T-cell (primary cell): ENCODE data around the gene LRFN4. TPM values are rescaled to one million over a fixed set of nuclear protein-coding genes. Genes with fewer than 3 reads are reported as not detected.

Experiments
- ATAC-seq, 4 experiments: fragments of 200-7000 bp in 3 of 4; fragments of 150-1000 bp in 1 of 4; cut with Tn5 transposase; replicated peaks in 1 of 4; 1 replicate in 3 of 4; 2 replicates in 1 of 4; pipeline ENCODE4 v1.10.0; 2021; ENCODE audit warnings: moderate library complexity in 3 of 4, mild to moderate bottlenecking in 2 of 4, moderate number of reproducible peaks in 1 of 4
- CTCF ChIA-PET, 2 donors: fragments of 300-600 bp; sonication (Branson Sonifier 250); formaldehyde crosslinking; loops; one replicate each; lab custom pipeline; 2022; ENCODE audit warnings: antibody characterized with exemption in 2 of 2; lab: Charles Lee
- POLR2A ChIA-PET, 2 donors: fragments of 300-600 bp; sonication (Branson Sonifier 250); formaldehyde crosslinking; loops; one replicate each; lab custom pipeline; 2022; ENCODE audit warnings: antibody characterized with exemption in 2 of 2; lab: Charles Lee
- DNase-seq, 35 experiments: peaks; one replicate each; pipeline versions ENCODE4 v3.0.0 to v3.0.0-alpha.2; 2013 to 2023
- H3K27ac ChIP-seq: one replicate; pipeline ENCODE4 v1.5.1; 2013; ENCODE audit warnings: low read length
- H3K27me3 ChIP-seq, 2 experiments: replicated peaks in 1 of 2; 1 replicate in 1 of 2; 2 replicates in 1 of 2; pipeline versions ENCODE4 v1.6.1 to v1.7.0; 2013; ENCODE audit warnings: low read length in 1 of 2, mixed read lengths in 1 of 2; ENCODE audit not compliant: control insufficient read depth in 2 of 2, insufficient read depth in 2 of 2; ENCODE audit errors: extremely low read depth in 1 of 2
- H3K36me3 ChIP-seq, 2 donors: 1 replicate in 1 of 2; 2 replicates in 1 of 2; pipeline versions ENCODE4 v1.6.1 to v1.7.0; 2013; ENCODE audit warnings: low read length in 1 of 2; ENCODE audit not compliant: control insufficient read depth in 2 of 2, insufficient read depth in 1 of 2; ENCODE audit errors: extremely low read depth in 1 of 2
- H3K4me1 ChIP-seq, 2 experiments: 1 replicate in 1 of 2; 2 replicates in 1 of 2; pipeline versions ENCODE4 v1.6.1 to v1.7.0; 2013; ENCODE audit warnings: low read length in 2 of 2, mixed read lengths in 1 of 2; ENCODE audit not compliant: insufficient read depth in 2 of 2, control insufficient read depth in 1 of 2; ENCODE audit errors: extremely low read depth in 1 of 2
- H3K4me3 ChIP-seq, 2 donors: 1 replicate in 1 of 2; 2 replicates in 1 of 2; pipeline versions ENCODE4 v1.5.1 to v1.7.0; 2013; ENCODE audit warnings: mild to moderate bottlenecking in 2 of 2, low read length in 1 of 2, moderate library complexity in 1 of 2; ENCODE audit not compliant: control insufficient read depth in 1 of 2; ENCODE audit errors: extremely low read depth in 1 of 2
- H3K9me3 ChIP-seq: 2 replicates; pipeline ENCODE4 v1.7.0; 2013
- H3K27ac Mint-ChIP-seq, 2 donors: one replicate each; pipeline ENCODE4 v1.8.0; 2020 to 2021; ENCODE audit warnings: mild to moderate bottlenecking in 2 of 2, mixed read lengths in 2 of 2
- H3K27me3 Mint-ChIP-seq, 2 donors: one replicate each; pipeline ENCODE4 v1.8.0; 2021 to 2022; ENCODE audit warnings: mixed read lengths in 2 of 2
- H3K36me3 Mint-ChIP-seq: one replicate; pipeline ENCODE4 v1.8.0; 2021; ENCODE audit warnings: mixed read lengths
- H3K4me1 Mint-ChIP-seq, 3 donors: one replicate each; pipeline ENCODE4 v1.8.0; 2020 to 2022; ENCODE audit warnings: mixed read lengths in 3 of 3, mild to moderate bottlenecking in 1 of 3
- H3K4me3 Mint-ChIP-seq, 3 donors: one replicate each; pipeline ENCODE4 v1.8.0; 2020 to 2022; ENCODE audit warnings: mild to moderate bottlenecking in 3 of 3, mixed read lengths in 3 of 3, moderate library complexity in 3 of 3
- H3K9me3 Mint-ChIP-seq, 3 donors: one replicate each; pipeline ENCODE4 v1.8.0; 2020 to 2022; ENCODE audit warnings: mixed read lengths in 3 of 3
- WGBS: methylation state at CpG from one replicate; pipeline ENCODE4 v1.1.5; 2013; ENCODE audit warnings: missing lambda C conversion rate; ENCODE audit not compliant: insufficient coverage; 5-methylcytosine and 5-hydroxymethylcytosine counted together
- total RNA-seq, 35 experiments: library from RNA in 6 of 35; stranded (reverse) in 6 of 35; fragments of 120-200 nt in 1 of 35; gene quantifications; one replicate each; pipeline versions ENCODE4 v1.2.1 to v1.2.4 and lab custom pipeline; 2013 to 2026

LRFN4 gene
- total RNA-seq, 5 donors from 2014 or later (not counting 1 experiment from before 2014, with no cell fraction given), result 1.5 to 12.9 (median 6.7) TPM

- no peaks in the 10 kb centered on the region for H3K36me3 Mint-ChIP-seq
- H3K4me3 Mint-ChIP-seq, result no peak overlapping the region
- Histone ChIP-seq H3K27ac (no peak overlapping the region), H3K9me3 (no peaks in the 10 kb centered on the region), H3K27me3 (peaks cover 0 to 3% of the 10 kb centered on the region in 2 experiments), H3K36me3 (no peaks in the 10 kb centered on the region), H3K4me1 (no peaks in the 10 kb centered on the region), H3K4me3 (no peak overlapping the region)
- no peaks in the 10 kb centered on the region for H3K4me1 Mint-ChIP-seq
- no peaks in the 10 kb centered on the region for H3K27me3 Mint-ChIP-seq
- DNase-seq (no peak), ATAC-seq (no peak)
- ChIA-PET POLR2A (no interaction called here), CTCF (no interaction called here)
- no peak overlapping the region for H3K27ac Mint-ChIP-seq
- H3K9me3 Mint-ChIP-seq, result no peaks in the 10 kb centered on the region
- WGBS, result 77% methylated on average over 5 of the region's 9 CpGs
These were observed 51.1 kb downstream of the LRFN4 start for GRCh38 chr11:66907751-66908630.

GRCh38 chr11:66909181-66909580 lies 52.3 kb downstream of the LRFN4 start:
- no peaks in the 10 kb centered on the region for H3K27me3 Mint-ChIP-seq
- ATAC-seq, result no peak
- no peak overlapping the region for H3K27ac Mint-ChIP-seq
- no peaks in the 10 kb centered on the region for H3K9me3 ChIP-seq
- H3K27me3 ChIP-seq, result peaks cover 0 to under 1% of the 10 kb centered on the region in 2 experiments
- WGBS, result 95% methylated on average over 5 of the region's 8 CpGs
- no peaks in the 10 kb centered on the region for H3K4me1 ChIP-seq
- no peak overlapping the region for H3K4me3 ChIP-seq
- H3K4me1 Mint-ChIP-seq, result no peaks in the 10 kb centered on the region
- no peak overlapping the region for H3K4me3 Mint-ChIP-seq
- no peaks in the 10 kb centered on the region for H3K36me3 Mint-ChIP-seq
- ChIA-PET POLR2A (no interaction called here), CTCF (no interaction called here)
- no peak overlapping the region for H3K27ac ChIP-seq
- no peaks in the 10 kb centered on the region for H3K36me3 ChIP-seq
- no peak for DNase-seq
- no peaks in the 10 kb centered on the region for H3K9me3 Mint-ChIP-seq

- Mint-ChIP-seq H3K36me3 (no peaks in the 10 kb centered on the region), H3K9me3 (no peaks in the 10 kb centered on the region), H3K27me3 (no peaks in the 10 kb centered on the region), H3K4me1 (no peaks in the 10 kb centered on the region), H3K4me3 (no peak overlapping the region), H3K27ac (no peak overlapping the region)
- H3K27ac ChIP-seq, result no peak overlapping the region
- ChIA-PET CTCF (no interaction called here), POLR2A (no interaction called here)
- ATAC-seq (no peak), DNase-seq (no peak)
- 86% methylated on average over 9 of the region's 10 CpGs for WGBS
- H3K27me3 ChIP-seq, result no peaks in the 10 kb centered on the region
- no peaks in the 10 kb centered on the region for H3K4me1 ChIP-seq
- H3K36me3 ChIP-seq, result no peaks in the 10 kb centered on the region
- no peak overlapping the region for H3K4me3 ChIP-seq
- H3K9me3 ChIP-seq, result no peaks in the 10 kb centered on the region
These were observed 53.2 kb downstream of the LRFN4 start for GRCh38 chr11:66910016-66910415.

Other genes with a start within 250 kb of the LRFN4 start
- gene RBM14, start 240.4 kb upstream of the LRFN4 start, total RNA-seq, result 100 to 1,000 TPM; 176 to 382 (median 191) TPM
- gene RBM4, start 218.4 kb upstream of the LRFN4 start, total RNA-seq, result 100 to 1,000 TPM; 163 to 233 (median 181) TPM
- gene RBM4B, start 179.2 kb upstream of the LRFN4 start, total RNA-seq, result 10 to 100 TPM in 4 of 5 donors, 1 to 10 TPM in 1; 9.1 to 26.2 (median 20.2) TPM
- 1 to 10 TPM in 1 of 5 donors, under 1 TPM in 3, not detected in 1; 0.13 to 1.1 (median 0.60) TPM for gene SPTBN2, start 127.8 kb upstream of the LRFN4 start, total RNA-seq
- 10 to 100 TPM; 27.2 to 42.9 (median 34.1) TPM for gene RCE1, start 13.6 kb upstream of the LRFN4 start, total RNA-seq
- 10 to 100 TPM in 1 of 5 donors, 1 to 10 TPM in 4; 6.2 to 10.0 (median 7.4) TPM for gene PC, start 101.3 kb downstream of the LRFN4 start, total RNA-seq
- gene C11orf86, start 118.2 kb downstream of the LRFN4 start, total RNA-seq, result not detected
- gene SYT12, start 166.1 kb downstream of the LRFN4 start, total RNA-seq, result under 1 TPM in 1 of 5 donors, not detected in 4; 0.20 TPM
- gene RHOD, start 199.8 kb downstream of the LRFN4 start, total RNA-seq, result under 1 TPM in 3 of 5 donors, not detected in 2; 0.59 to 0.88 (median 0.66) TPM